Keratinocyte (primary cell): Measurements from ENCODE around the gene VPS52. TPM values are rescaled to one million over a fixed set of nuclear protein-coding genes. Genes with fewer than 3 reads are reported as not detected.

Experiments
- DNase-seq: peaks from one replicate; pipeline ENCODE4 v3.0.0-alpha.2; 2011; ENCODE audit warnings: low read depth, missing footprints, low spot score
- FAIRE-seq: peaks from 2 replicates; lab custom pipeline; 2011; peaks lifted over from hg19 to GRCh38; lab: Jason Lieb, UNC
- H2AFZ ChIP-seq: 2 replicates; pipeline ENCODE4 v1.6.0; 2012; ENCODE audit warnings: low read length, control low read depth, inconsistent platforms; ENCODE audit not compliant: control insufficient read depth
- H3K27ac ChIP-seq: 2 replicates; pipeline ENCODE4 v1.5.1; 2011; ENCODE audit warnings: low read length; ENCODE audit not compliant: control insufficient read depth, insufficient read depth
- H3K27me3 ChIP-seq: 3 replicates; pipeline ENCODE4 v1.6.0; 2011; ENCODE audit warnings: low read length; ENCODE audit not compliant: control insufficient read depth, insufficient read depth; ENCODE audit errors: extremely low read depth
- H3K36me3 ChIP-seq, 2 experiments: 2 replicates in 1 of 2; 3 replicates in 1 of 2; pipeline ENCODE4 v1.5.1; 2011; ENCODE audit warnings: low read length in 2 of 2, mild to moderate bottlenecking in 1 of 2; ENCODE audit not compliant: control insufficient read depth in 2 of 2, insufficient read depth in 2 of 2; ENCODE audit errors: extremely low read depth in 1 of 2
- H3K4me1 ChIP-seq: 3 replicates; pipeline ENCODE4 v1.5.1; 2011; ENCODE audit warnings: low read length; ENCODE audit not compliant: control insufficient read depth, insufficient read depth; ENCODE audit errors: extremely low read depth
- H3K4me2 ChIP-seq: 3 replicates; pipeline ENCODE4 v1.6.0; 2011; ENCODE audit warnings: low read depth, low read length; ENCODE audit not compliant: control insufficient read depth, insufficient read depth; ENCODE audit errors: extremely low read depth
- H3K4me3 ChIP-seq, 3 experiments: fragments of 200-600 bp in 1 of 3; sonication (generic) in 1 of 3; 2 replicates in 2 of 3; 3 replicates in 1 of 3; pipeline ENCODE4 v1.5.1; 2011 to 2016; ENCODE audit warnings: low read length in 3 of 3, mild to moderate bottlenecking in 3 of 3, control low read depth in 2 of 3, inconsistent platforms in 1 of 3, low read depth in 1 of 3, mixed read lengths in 1 of 3, mixed run types in 1 of 3, moderate library complexity in 1 of 3; ENCODE audit not compliant: control insufficient read depth in 2 of 3, insufficient read depth in 2 of 3; ENCODE audit errors: extremely low read depth in 1 of 3
- H3K79me2 ChIP-seq: 2 replicates; pipeline ENCODE4 v1.6.0; 2012; ENCODE audit warnings: low read length; ENCODE audit not compliant: control insufficient read depth, insufficient read depth
- H3K9ac ChIP-seq: 3 replicates; pipeline ENCODE4 v1.6.0; 2011; ENCODE audit warnings: low read length; ENCODE audit not compliant: control insufficient read depth, insufficient read depth; ENCODE audit errors: extremely low read depth
- H3K9me1 ChIP-seq: 3 replicates; pipeline ENCODE4 v1.6.0; 2011; ENCODE audit warnings: low read length; ENCODE audit not compliant: control insufficient read depth, insufficient read depth; ENCODE audit errors: extremely low read depth
- H3K9me3 ChIP-seq: 2 replicates; pipeline ENCODE4 v1.5.1; 2012; ENCODE audit warnings: low read depth, low read length; ENCODE audit not compliant: control insufficient read depth
- H4K20me1 ChIP-seq: 3 replicates; pipeline ENCODE4 v1.6.0; 2011; ENCODE audit warnings: low read length; ENCODE audit not compliant: control insufficient read depth, insufficient read depth; ENCODE audit errors: extremely low read depth
- CTCF ChIP-seq, 3 experiments: IDR thresholded peaks in 1 of 3; conservative IDR thresholded peaks in 1 of 3; optimal IDR thresholded peaks in 1 of 3; 2 replicates in 2 of 3; 3 replicates in 1 of 3; pipeline versions ENCODE3 to v1.5.1; 2011; ENCODE audit warnings: low read length in 3 of 3, mild to moderate bottlenecking in 3 of 3, moderate library complexity in 2 of 3, control low read depth in 1 of 3, inconsistent platforms in 1 of 3; ENCODE audit not compliant: insufficient read depth in 2 of 3; ENCODE audit errors: extremely low read depth in 1 of 3
- EZH2 ChIP-seq: IDR thresholded peaks from one replicate; pipeline ENCODE4 v1.6.1; 2012; ENCODE audit warnings: inconsistent platforms, mild to moderate bottlenecking, low read length, moderate library complexity
- dilution Hi-C: fragments of 300-500 bp; cut with MboI; formaldehyde crosslinking; loops from one replicate; pipeline ENCODE4 v1.7.0; 2020; ENCODE audit warnings: low sequenced_read_pairs; ENCODE audit not compliant: extremely low pct_ligation_motif_present
- polyA plus RNA-seq, 5 experiments: library from polyadenylated mRNA; depleted of rRNA in 3 of 5; stranded (reverse) in 3 of 5; stranded (forward) in 1 of 5; unstranded in 1 of 5; fragments of >200 nt; gene quantifications; 1 replicate in 1 of 5; 2 replicates in 3 of 5; 3 replicates in 1 of 5; pipeline versions ENCODE4 v1.2.1 to v1.2.3, GENCODE V29; 2011 to 2012; ENCODE audit warnings: missing spikeins in 2 of 5, low read depth in 1 of 5, low replicate concordance in 1 of 5

VPS52 gene
- polyA plus RNA-seq, 1 donor (not counting 4 experiments of a cell fraction or from before 2014, with no cell fraction given) = 36.2 TPM

DNA sequence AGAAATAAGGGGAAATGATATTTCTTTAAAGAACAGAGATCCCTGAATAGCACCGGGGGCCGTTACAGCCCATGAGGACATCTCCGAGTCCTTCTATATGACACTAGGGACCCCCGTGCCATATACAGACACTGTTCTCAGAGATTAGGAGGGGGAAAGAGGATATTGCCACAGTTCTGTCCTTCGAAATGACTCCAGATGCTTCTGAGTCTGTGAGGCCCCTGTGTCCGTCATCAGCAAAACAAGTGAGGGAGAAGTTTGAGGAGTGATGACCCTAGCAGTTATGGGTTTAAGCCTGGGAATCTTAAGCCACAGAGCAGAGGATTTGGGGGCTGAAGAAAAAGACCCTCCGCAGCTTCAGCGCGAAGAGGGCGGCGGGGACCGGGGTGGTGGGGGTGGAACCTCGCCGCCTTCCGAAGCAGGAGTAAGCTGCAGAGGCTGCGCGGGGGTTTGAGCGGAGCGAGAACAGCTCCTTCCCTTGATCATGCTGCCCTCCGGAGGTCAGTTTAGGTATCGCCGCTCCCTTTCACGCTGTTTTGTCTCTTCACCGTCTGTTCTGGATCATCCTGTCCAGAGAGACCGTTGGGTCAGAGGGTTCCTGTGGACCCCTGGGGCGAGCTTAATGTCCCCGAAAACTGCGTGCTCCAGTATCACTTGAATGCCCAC is 23.6 kb downstream of the VPS52 start:
- Histone ChIP-seq H4K20me1 (no peaks in the 10 kb centered on the region), H3K79me2 (no peaks in the 10 kb centered on the region), H3K27ac (peak overlapping the region; percentile 93), H3K4me2 (peak overlapping the region; percentile 100), H3K9me3 (no peaks in the 10 kb centered on the region), H3K4me1 (peaks cover 26% of the 10 kb centered on the region), H2AFZ (peak overlapping the region; percentile 90), H3K9ac (peak overlapping the region; percentile 83), H3K36me3 (peaks cover 0 to 10% of the 10 kb centered on the region in 2 experiments), H3K9me1 (no peaks in the 10 kb centered on the region), H3K27me3 (no peaks in the 10 kb centered on the region), H3K4me3 (peak overlapping the region; percentile 27 to 84 (median 75))
- dilution Hi-C loops = no loop called here
- TF ChIP-seq EZH2 = no peak
- TF ChIP-seq CTCF (optimal IDR thresholded peaks at IDR 0.05 in 1 of 3, IDR thresholded peaks at IDR 0.05 in 1 of 3, conservative IDR thresholded peaks at IDR 0.05 in 1 of 3; ENCODE audit: extremely low read depth in 1 of 3, insufficient read depth in 2 of 3, low read length in 3 of 3) = peak; percentile 87 to 100 (median 97)
- FAIRE-seq = peak; percentile 69
- DNase-seq = no peak

DNA sequence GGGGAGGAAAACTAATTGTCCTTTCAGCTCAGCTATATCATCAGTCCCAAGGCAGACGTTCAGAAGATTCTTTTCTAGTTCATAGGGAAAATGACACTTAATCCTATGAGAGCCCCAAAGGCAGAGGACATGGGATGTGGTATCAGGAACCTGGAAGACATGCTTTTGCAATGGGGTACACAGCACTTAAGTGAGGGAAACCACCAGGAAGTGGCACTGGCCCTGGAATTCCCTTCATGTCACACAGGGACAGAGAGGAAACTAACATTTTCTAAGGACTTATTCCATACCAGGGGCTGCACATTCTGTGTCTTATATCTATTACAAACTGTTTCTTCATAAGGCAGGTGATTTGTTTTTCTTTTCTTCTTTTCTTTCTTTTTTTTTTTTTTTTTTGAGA is 28.2 kb downstream of the VPS52 start:
- FAIRE-seq = no peak
- H3K27me3 ChIP-seq = no peaks in the 10 kb centered on the region

More for the DNA sequence above, 28.2 kb downstream of the VPS52 start:
- H3K4me1 ChIP-seq = peaks cover 5% of the 10 kb centered on the region
- DNase-seq = no peak
- H3K4me3 ChIP-seq = no peak overlapping the region
- H3K4me2 ChIP-seq = no peak overlapping the region
- H3K27ac ChIP-seq = no peak overlapping the region
- dilution Hi-C loops = no loop called here
- TF ChIP-seq EZH2 (no peak), CTCF (optimal IDR thresholded peaks at IDR 0.05 in 1 of 3, IDR thresholded peaks at IDR 0.05 in 1 of 3, conservative IDR thresholded peaks at IDR 0.05 in 1 of 3; ENCODE audit: extremely low read depth in 1 of 3, insufficient read depth in 2 of 3, low read length in 3 of 3) (no peak)
- H2AFZ ChIP-seq = no peak overlapping the region
- no peaks in the 10 kb centered on the region for H3K9me3 ChIP-seq
- no peaks in the 10 kb centered on the region for H4K20me1 ChIP-seq
- no peaks in the 10 kb centered on the region for H3K79me2 ChIP-seq
- H3K36me3 ChIP-seq = no peaks in the 10 kb centered on the region
- no peak overlapping the region for H3K9ac ChIP-seq
- no peaks in the 10 kb centered on the region for H3K9me1 ChIP-seq
